BE2C (cell line): ENCODE results near the gene MBD3L5.

Experiments
- DNase-seq: peaks from one replicate; pipeline ENCODE4 v3.0.0-alpha.2; 2020
- H3K27me3 ChIP-seq: fragments of 250-450 bp; sonication (Bioruptor Pico); 2 replicates; pipeline ENCODE4 v1.5.1; 2020; ENCODE audit warnings: mild to moderate bottlenecking
- H3K36me3 ChIP-seq: fragments of 250-450 bp; sonication (Bioruptor Pico); 2 replicates; pipeline ENCODE4 v1.5.1; 2020; ENCODE audit warnings: mild to moderate bottlenecking
- H3K4me1 ChIP-seq: fragments of 250-450 bp; sonication (Bioruptor Pico); 2 replicates; pipeline ENCODE4 v1.5.1; 2020
- H3K4me3 ChIP-seq: 2 replicates; pipeline ENCODE4 v1.5.1; 2011; ENCODE audit warnings: low read depth, low read length
- H3K9me3 ChIP-seq: fragments of 250-450 bp; sonication (Bioruptor Pico); 2 replicates; pipeline ENCODE4 v1.5.1; 2020
- TF ChIP-seq, protein P1 (sequence below): IDR thresholded peaks from 2 replicates; pipeline ENCODE4 v1.5.1; 2012; ENCODE audit warnings: mild to moderate bottlenecking, low read depth, low read length

Gene MBD3L5

GRCh38 chr19:7067716-7068115, 37.3 kb downstream of the MBD3L5 start:
- TF ChIP-seq, protein P1, sequence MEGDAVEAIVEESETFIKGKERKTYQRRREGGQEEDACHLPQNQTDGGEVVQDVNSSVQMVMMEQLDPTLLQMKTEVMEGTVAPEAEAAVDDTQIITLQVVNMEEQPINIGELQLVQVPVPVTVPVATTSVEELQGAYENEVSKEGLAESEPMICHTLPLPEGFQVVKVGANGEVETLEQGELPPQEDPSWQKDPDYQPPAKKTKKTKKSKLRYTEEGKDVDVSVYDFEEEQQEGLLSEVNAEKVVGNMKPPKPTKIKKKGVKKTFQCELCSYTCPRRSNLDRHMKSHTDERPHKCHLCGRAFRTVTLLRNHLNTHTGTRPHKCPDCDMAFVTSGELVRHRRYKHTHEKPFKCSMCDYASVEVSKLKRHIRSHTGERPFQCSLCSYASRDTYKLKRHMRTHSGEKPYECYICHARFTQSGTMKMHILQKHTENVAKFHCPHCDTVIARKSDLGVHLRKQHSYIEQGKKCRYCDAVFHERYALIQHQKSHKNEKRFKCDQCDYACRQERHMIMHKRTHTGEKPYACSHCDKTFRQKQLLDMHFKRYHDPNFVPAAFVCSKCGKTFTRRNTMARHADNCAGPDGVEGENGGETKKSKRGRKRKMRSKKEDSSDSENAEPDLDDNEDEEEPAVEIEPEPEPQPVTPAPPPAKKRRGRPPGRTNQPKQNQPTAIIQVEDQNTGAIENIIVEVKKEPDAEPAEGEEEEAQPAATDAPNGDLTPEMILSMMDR: no peak
- peaks cover 6% of the 10 kb centered on the region for H3K36me3 ChIP-seq
- no peaks in the 10 kb centered on the region for H3K27me3 ChIP-seq
- no peaks in the 10 kb centered on the region for H3K4me1 ChIP-seq
- no peaks in the 10 kb centered on the region; the same call in 1 of the 2 replicates for H3K9me3 ChIP-seq
- no peak overlapping the region for H3K4me3 ChIP-seq
- no peak for DNase-seq

- H3K4me3 ChIP-seq: 0 out of 2 replicates have a peak overlapping the region, but pooled peaks have one; percentile 3
- H3K27me3 ChIP-seq: no peaks in the 10 kb centered on the region
- no peak for DNase-seq
- TF ChIP-seq, protein P1: no peak
- H3K4me1 ChIP-seq: no peaks in the 10 kb centered on the region
- H3K36me3 ChIP-seq: peaks cover 10% of the 10 kb centered on the region
- no peaks in the 10 kb centered on the region; the same call in 1 of the 2 replicates for H3K9me3 ChIP-seq
These were observed 38.2 kb downstream of the MBD3L5 start for GRCh38 chr19:7068599-7068998.

- H3K36me3 ChIP-seq: peaks cover 10% of the 10 kb centered on the region
- H3K27me3 ChIP-seq: no peaks in the 10 kb centered on the region
- H3K9me3 ChIP-seq: no peaks in the 10 kb centered on the region; the same call in 1 of the 2 replicates
- H3K4me3 ChIP-seq: peak within 1 kb of the TSS; percentile 92
- TF ChIP-seq, protein P1: no peak
- no peaks in the 10 kb centered on the region for H3K4me1 ChIP-seq
- peak; percentile 99 for DNase-seq
These were observed 38.9 kb downstream of the MBD3L5 start, which contains the start of gene ZNF557 for GRCh38 chr19:7069042-7069903. ZNF557 (plus strand) TSS chr19:7069703; CDS start chr19:7075075, 5,372 bp downstream.

DNA sequence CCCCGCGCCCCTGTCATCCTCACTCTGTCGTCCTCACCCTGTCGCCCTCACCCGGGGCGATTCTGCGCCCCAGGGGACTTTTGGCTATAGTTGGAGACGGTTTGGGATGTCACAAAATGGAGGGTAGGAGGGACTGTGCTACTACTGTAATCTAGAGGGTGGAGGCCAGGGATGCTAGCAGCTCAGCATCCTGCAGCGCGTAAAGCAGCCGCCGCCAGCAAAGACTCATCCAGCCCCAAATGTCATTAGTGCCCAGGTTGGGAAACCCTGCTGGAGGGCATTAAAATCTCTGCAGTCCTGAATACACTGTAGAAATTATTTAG, 39.5 kb downstream of the MBD3L5 start:
- no peaks in the 10 kb centered on the region for H3K4me1 ChIP-seq
- no peaks in the 10 kb centered on the region; the same call in 1 of the 2 replicates for H3K9me3 ChIP-seq
- peak overlapping the region; percentile 92 for H3K4me3 ChIP-seq
- peaks cover 11% of the 10 kb centered on the region for H3K36me3 ChIP-seq
- no peak for DNase-seq
- TF ChIP-seq, protein P1: no peak
- no peaks in the 10 kb centered on the region for H3K27me3 ChIP-seq

GRCh38 chr19:7072541-7072940, 42.2 kb downstream of the MBD3L5 start:
- no peak for DNase-seq
- TF ChIP-seq, protein P1: no peak
- Histone ChIP-seq H3K4me1 (no peaks in the 10 kb centered on the region), H3K9me3 (no peaks in the 10 kb centered on the region; the same call in 1 of the 2 replicates), H3K27me3 (no peaks in the 10 kb centered on the region), H3K4me3 (no peak overlapping the region), H3K36me3 (peaks cover 36% of the 10 kb centered on the region)

DNA sequence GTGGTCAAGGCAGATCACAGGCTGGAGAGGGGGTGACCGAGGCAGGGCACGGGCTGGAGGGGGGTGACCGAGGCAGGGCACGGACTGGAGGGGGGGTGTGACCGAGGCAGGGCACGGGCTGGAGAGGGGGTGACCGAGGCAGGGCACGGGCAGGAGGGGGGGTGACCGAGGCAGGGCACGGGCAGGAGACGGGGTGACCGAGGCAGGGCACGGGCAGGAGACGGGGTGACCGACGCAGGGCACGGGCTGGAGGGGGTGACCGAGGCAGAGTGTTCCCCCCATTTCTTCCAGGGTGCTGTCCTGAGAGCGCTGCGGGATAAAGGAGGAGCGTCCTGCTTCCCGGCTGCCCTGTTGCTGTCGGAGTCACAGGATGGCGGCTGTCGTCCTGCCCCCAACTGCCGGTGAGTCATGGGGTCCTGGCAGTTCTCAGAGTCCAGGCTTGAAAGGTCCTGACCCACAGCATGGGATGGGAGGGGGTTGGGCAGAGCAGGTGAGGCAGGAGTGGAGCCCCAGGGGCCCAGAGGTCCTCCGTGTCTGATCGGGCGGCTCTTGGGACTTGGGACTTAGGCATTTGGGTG, 44.4 kb downstream of the MBD3L5 start:
- peaks cover 3% of the 10 kb centered on the region; the same call in 1 of the 2 replicates for H3K9me3 ChIP-seq
- TF ChIP-seq, protein P1: no peak
- H3K36me3 ChIP-seq: peaks cover 55% of the 10 kb centered on the region

More for the DNA sequence above, 44.4 kb downstream of the MBD3L5 start:
- Histone ChIP-seq H3K27me3 (no peaks in the 10 kb centered on the region), H3K4me1 (no peaks in the 10 kb centered on the region), H3K4me3 (no peak overlapping the region)
- DNase-seq: no peak
